ENCODE measurements around the gene ADAMTS15.

Gene ADAMTS15

GRCh38 chr11:130518164-130518680 is 69.8 kb downstream of the ADAMTS15 start:
- no peak for DNase-seq

DNA sequence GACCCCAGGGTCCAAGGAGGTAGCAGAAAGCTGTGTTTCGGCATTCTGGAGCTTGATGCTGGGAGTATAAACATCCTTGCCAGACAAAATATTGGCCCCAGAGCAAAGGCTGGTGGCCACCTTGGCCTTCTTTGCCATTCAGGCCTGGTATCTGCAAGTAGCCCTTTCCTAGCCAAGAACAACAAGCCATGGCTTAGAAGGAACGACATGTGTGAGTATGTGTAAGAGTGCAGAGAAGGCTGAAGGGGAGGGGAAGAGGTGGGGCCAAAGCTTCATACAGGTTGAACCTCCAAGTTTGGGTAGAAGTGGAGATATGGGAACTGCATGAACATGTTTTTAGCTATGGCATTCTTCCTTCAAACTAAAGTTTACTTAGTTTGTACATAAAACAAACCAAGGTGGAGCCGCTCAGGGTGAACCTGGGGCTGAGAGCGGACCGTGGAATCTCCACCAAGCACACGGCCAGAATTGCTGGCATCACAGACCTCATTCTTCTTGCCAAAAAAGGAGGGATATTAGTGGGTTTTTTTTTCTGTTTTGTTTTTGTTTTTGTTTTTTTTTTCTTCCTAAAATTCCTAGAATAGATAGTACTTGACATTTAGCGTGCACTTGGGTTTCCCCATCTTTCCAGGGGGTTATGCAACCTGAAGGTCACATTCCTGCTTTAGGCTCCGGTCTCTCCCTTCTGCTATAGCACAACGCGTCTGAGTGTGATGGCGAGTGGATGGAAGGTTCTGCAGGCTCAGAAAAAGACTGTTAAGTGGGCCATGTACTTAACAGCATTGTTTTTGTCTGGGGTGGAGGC is 70.9 kb downstream of the ADAMTS15 start:
- no peak for DNase-seq

DNA sequence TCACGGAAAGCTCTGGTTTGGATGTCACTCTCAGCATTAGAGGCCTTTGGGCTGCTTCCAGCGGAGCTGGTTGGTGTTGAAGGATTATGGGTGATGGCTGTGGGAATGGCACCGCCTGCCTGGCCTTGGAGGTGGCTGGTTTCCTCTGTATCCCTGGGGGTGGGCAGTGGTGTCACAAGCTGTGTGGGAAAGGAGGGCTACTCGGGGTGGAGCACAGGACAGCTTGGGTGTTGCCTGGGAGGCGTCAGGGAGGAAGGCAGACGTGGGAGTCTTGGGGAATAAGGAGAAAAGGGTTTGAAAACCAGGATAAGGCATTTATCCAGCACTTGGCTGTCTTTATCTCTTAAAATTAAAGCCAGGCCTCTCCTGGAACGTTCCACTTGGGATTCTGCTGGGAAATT is 71.8 kb downstream of the ADAMTS15 start:
- no peak for DNase-seq

DNA sequence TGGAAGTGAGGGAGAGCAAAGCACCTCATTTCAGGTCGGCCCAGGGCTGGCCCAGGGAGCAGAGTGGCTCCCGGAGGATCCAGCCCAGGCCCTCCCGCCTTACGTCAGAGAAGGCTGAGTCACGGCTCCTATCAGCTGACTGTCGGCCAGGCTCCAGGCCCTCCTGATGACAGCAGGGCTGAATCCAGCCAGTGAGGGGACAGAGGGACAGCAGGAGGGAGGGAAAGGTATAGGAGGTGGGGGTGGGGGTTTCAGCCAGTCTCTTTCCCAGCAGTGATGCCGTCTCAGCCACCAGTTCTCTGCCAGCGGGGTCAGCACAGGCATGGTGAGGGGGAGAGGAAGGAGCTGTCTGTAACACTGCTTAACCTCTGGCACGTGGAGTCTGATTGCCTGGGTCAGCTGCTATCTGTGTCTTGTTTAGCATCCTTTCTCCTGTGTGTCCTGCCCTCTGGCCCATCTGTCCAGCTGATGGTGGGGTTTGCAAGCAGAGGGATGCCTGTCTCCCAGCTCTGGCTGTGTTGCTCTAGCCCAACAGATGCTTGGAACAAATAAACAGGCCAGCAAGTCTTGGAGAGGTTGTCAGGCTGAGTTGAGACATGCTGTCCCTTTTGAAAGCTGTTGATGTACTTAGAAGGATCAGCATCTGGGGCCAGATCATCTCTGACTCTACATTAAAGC is 74.0 kb downstream of the ADAMTS15 start:
- no peak for DNase-seq

DNA sequence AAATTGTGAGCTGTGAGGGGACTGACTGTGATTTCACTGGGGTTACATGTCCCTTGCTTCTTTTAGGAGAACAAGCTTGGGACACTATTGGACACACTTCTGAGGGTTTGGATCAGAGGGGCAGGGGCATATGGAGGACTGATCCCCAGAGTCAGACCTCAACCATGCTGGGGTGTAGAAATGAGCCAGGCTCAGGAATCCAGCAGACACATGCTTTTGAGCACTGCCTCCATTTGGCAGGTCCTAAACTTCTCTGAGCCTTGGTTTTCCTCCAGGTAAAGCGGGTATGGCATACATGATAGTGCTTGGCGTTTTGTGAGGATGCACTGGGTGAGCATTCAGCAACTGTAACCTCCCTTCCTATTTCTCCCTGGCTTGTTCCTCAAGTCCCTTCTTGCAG is 74.7 kb downstream of the ADAMTS15 start:
- DNase-seq, result no peak

DNA sequence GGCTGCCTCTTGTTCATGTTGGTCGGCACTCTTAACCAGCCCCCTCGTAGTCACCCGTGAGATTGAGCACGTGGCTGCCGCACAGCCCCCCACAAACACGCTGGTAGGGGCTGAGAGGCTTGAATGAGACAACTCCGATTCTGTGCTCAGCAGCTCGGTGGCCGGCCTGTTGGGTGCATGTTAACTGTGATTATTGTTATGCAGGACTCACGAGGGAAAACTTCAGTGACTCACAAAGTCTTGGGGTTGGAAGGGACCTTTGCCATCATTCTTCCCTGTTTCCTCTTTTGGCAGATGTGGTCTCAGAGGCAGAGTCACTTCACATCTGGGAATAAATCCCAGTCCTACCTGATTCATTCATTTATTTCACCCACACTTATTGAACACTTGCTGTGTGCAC is 75.2 kb downstream of the ADAMTS15 start:
- DNase-seq, result no peak

- no peak for DNase-seq
Measured at GRCh38 chr11:130524132-130524790, 75.8 kb downstream of the ADAMTS15 start.

DNA sequence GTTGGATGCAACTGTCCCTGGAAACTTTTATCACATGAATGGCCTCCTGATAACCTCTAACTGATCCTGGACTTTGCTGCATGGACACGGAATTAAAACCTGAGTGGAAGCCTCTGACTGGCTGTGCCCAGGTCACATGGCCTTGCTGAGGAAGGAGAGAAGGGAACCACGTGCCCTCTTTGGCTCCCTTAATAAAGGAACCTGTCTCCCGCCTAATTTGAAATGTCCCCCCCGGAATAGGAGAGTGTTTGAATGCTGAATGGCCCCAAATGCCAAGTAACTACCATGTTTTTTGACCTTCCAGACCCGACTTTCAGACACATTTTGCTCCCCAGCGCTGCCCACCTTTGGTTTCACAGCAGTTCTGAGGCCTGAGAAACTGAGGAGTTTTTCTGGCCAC is 76.9 kb downstream of the ADAMTS15 start:
- no peak for DNase-seq

Data from NCI-H774 (cell line).